Measurements from ENCODE around the gene BTBD10.

DNA sequence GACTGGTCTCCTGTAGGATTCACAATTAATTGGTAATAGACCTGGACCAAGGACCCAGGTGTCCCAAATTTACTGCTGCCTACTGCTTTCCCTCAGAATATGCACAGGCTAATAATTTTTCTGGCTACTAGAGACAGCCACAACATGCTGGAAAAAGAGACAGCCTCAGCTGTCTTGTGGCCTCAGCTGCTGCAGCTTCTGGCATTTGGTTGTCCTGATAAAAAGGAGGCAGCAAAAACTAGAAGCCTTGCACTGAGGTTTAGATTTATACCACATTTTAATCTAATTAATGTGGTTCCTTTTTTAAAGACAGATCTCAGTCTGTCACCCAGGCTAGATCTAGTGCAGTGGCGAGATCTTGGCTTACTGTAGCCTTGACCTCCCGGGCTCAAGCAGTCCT is 89.8 kb downstream of the BTBD10 start:
- TF ChIP-seq, protein P1, sequence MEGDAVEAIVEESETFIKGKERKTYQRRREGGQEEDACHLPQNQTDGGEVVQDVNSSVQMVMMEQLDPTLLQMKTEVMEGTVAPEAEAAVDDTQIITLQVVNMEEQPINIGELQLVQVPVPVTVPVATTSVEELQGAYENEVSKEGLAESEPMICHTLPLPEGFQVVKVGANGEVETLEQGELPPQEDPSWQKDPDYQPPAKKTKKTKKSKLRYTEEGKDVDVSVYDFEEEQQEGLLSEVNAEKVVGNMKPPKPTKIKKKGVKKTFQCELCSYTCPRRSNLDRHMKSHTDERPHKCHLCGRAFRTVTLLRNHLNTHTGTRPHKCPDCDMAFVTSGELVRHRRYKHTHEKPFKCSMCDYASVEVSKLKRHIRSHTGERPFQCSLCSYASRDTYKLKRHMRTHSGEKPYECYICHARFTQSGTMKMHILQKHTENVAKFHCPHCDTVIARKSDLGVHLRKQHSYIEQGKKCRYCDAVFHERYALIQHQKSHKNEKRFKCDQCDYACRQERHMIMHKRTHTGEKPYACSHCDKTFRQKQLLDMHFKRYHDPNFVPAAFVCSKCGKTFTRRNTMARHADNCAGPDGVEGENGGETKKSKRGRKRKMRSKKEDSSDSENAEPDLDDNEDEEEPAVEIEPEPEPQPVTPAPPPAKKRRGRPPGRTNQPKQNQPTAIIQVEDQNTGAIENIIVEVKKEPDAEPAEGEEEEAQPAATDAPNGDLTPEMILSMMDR (IDR thresholded peaks at IDR 0.05; ENCODE audit: poor library complexity), result no peak
- TF ChIP-seq EZH2phosphoT487 (IDR thresholded peaks at IDR 0.05; ENCODE audit: low read depth, severe bottlenecking, unreplicated experiment), result no peak
- TF ChIP-seq EZH2 (IDR thresholded peaks at IDR 0.05; ENCODE audit: borderline replicate concordance), result no peak
